Right lobe of liver (tissue), 4 donors: ENCODE measurements around the gene ENTHD1.
"Not testable (repeated sequence)": the region's sequence is repeated elsewhere in the genome, so short reads cannot be mapped to it uniquely, and the experiment has no call there.

Experiments
- CTCF ChIP-seq, 4 donors: fragments of 200-600 bp in 3 of 4; fragments of 450-650 bp in 1 of 4; IDR thresholded peaks; one replicate each; pipeline versions ENCODE4 v1.5.1 to v1.8.0; 2016 to 2022; ENCODE audit warnings: antibody characterized with exemption in 4 of 4, mild to moderate bottlenecking in 2 of 4
- POLR2A ChIP-seq: fragments of 450-650 bp; IDR thresholded peaks from one replicate; pipeline ENCODE4 v1.6.1; 2017; ENCODE audit warnings: antibody characterized with exemption, mild to moderate bottlenecking
- donor health status: DM: no; HTN: no; CAD: no.
- donor health status: DM: no; HTN: no; CAD: no.
- donor health status: DM: no; HTN: yes; CAD: no.

GRCh38 chr22:39889924-39890323 lies 3.6 kb downstream of the ENTHD1 start:
- not testable (repeated sequence) for TF ChIP-seq CTCF (IDR thresholded peaks at IDR 0.05); POLR2A
